HG02623 (cell line): ENCODE data around the gene PHF21B.

Experiments
- ATAC-seq: cut with Tn5 transposase; IDR thresholded peaks from one replicate; pipeline ENCODE4 v1.9.1; 2021; ENCODE audit warnings: moderate library complexity; ENCODE audit not compliant: unreplicated experiment

Gene PHF21B

DNA sequence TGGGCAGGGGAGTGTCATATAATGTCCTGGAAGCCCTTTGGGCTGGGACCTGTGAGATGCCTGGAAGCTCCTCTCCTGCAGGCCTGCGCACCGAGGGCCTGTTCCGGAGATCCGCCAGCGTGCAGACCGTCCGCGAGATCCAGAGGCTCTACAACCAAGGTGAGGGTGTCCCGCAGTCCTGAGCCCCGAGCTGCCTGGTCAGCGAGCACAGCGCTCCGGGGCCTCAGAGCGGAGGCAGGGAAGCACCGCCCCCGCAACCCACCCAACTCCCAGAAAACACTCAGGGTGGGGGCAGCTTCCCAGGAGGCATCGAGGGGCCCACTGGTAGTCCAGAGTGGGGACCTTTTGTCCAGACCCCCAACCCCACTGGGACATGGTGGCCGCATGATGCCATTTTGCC is 161.9 kb downstream of the PHF21B start:
- ATAC-seq, result no peak

GRCh38 chr22:44847380-44847779 is 162.4 kb downstream of the PHF21B start:
- ATAC-seq, result no peak

DNA sequence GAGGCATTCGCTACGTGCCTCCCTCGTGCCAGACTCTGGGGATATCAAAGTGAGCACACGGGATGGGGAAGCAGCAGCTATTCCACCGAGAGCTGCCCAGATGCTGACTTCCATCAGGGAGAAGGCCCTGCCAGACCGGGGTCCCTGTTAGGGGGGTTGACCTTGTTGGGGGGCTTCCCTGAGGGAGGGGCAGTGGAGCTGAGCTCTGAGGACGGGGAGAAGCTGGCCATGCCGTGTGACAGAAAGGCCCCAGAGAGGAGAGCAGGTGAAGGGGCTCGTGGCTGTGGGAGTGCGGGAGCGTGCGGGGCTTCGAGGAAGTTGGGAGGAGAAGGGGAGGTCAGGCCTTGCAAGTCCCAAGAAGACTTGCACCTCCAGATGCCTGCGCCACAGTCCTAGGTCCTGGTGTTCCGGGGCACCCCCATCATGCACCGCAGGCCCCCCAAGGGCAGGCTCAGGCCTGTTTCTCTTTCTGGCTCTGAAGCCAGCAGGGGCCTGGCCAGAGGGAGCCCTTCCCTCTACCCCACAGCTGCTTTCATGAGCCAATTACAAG is 163.0 kb downstream of the PHF21B start:
- no peak for ATAC-seq

DNA sequence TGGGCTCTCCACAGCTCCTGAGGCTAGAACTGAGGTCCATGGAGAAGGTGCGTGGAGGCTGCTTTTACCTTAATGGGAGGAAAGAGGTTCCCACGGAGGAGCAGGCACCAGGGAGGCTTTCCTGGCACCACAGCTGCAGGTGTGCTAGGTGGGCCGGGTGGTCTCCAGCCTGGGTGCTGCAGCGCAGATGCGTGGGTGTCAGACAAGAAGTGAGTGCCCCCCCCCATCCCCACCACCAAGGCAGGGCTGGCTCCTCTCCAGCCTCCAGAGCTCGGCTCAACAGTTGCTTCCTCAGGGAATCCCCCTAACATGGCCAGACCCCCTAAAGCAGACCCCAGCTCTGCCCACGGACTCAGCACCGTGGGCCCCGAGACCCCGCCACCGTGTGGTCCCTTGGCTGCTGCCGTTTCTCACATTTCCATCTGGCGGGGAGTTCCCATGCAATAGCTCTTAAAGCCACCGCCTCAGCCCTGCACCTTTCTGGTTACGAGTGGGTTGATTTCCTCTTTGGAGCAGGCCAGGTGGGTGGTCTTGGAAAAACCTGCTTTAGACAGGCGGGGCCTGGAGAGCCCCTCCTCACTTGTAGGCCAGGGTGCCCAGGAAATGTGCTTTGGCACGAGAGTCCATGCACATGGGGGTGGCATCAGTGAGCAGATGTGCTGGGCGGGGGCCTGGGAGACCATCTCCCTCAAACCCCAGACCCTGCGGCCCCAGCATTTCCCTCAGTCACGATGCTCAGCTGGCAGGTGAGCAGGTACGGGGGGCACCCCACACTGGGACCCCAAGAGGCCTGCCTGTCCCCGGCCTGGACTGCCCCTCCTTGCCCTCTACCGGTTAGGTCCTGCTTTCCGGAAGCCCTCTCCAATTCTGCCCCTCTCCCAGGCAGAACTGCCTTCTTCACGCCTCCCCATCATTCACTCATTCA is 163.7 kb downstream of the PHF21B start:
- no peak for ATAC-seq

DNA sequence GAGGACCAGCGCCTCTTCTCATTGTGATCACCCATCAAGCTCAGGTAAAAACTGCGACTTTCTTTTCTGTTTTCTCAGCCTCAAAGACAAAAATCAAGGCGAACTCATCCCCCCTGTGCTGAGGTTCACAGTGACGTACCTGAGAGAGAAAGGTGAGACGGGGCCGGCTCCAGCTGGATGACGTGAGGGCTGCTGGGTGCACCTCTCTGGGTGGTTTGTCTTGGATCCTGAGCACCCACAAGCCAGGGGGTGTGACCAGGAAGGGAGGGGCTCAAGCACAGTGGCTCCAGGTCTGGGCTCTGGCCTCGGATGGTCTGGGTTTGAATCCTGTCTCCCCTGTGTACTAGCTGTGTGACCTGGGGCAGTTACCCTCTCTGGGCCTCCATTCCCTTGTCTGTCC is 164.6 kb downstream of the PHF21B start:
- no peak for ATAC-seq

GRCh38 chr22:44842417-44842816 is 167.4 kb downstream of the PHF21B start:
- ATAC-seq, result no peak

- no peak for ATAC-seq
Measured at GRCh38 chr22:44840611-44841322, 169.0 kb downstream of the PHF21B start.

GRCh38 chr22:44839721-44840120 is 170.1 kb downstream of the PHF21B start:
- ATAC-seq, result no peak

- ATAC-seq, result no peak
Measured at GRCh38 chr22:44839061-44839460, 170.7 kb downstream of the PHF21B start.

GRCh38 chr22:44838316-44839016 is 171.3 kb downstream of the PHF21B start:
- no peak for ATAC-seq

- ATAC-seq, result no peak
Measured at GRCh38 chr22:44837481-44837880, 172.3 kb downstream of the PHF21B start.

DNA sequence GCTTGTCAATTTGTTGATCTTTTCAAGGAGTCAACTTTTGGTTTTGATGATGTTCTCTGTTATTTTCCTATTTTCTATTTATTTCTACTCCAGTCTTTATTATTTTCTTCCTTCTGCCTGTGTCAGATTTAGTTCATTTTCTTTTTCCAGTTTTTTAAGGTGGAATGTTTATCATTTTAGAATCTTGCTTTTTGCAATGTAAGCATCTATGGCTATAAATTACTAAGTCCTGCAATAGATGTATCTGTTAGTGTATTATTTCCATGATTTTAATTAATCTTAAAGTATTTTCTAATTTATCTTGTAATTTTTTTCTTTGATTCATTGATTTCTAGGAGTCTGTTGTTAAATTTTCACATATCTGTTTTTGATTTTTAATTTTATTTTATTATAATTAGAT is 175.7 kb downstream of the PHF21B start:
- no peak for ATAC-seq

GRCh38 chr22:44831885-44832284 is 177.9 kb downstream of the PHF21B start:
- no peak for ATAC-seq
